H1 (cell line): ENCODE measurements around the gene OR8D4. TPM values are rescaled to one million over a fixed set of nuclear protein-coding genes. Genes with fewer than 3 reads are reported as not detected.

Experiments used
- CTCF ChIA-PET: fragments of 300-600 bp; sonication (Branson Sonifier 250); formaldehyde crosslinking; loops from one replicate; lab custom pipeline; 2021; ENCODE audit not compliant: partially characterized antibody; lab: Charles Lee
- POLR2A ChIA-PET: fragments of 300-600 bp; sonication (Branson Sonifier 250); formaldehyde crosslinking; loops from one replicate; lab custom pipeline; 2021; ENCODE audit warnings: inconsistent platforms; ENCODE audit not compliant: partially characterized antibody; lab: Charles Lee
- DNase-seq, 2 experiments: peaks; one replicate each; pipeline versions ENCODE4 v3.0.0 to v3.0.0-alpha.2; 2010 to 2022; ENCODE audit warnings: low spot score in 2 of 2, low read depth in 1 of 2, mixed read lengths in 1 of 2
- FAIRE-seq: peaks from 2 replicates; lab custom pipeline; 2011; peaks lifted over from hg19 to GRCh38; lab: Jason Lieb, UNC
- H2AFZ ChIP-seq: 2 replicates; pipeline ENCODE4 v1.8.1; 2012; ENCODE audit warnings: low read length, inconsistent platforms
- H2AK5ac ChIP-seq: 2 replicates; pipeline ENCODE4 v1.6.1; 2013; ENCODE audit warnings: low read depth, low read length
- H2BK120ac ChIP-seq: replicated peaks from 2 replicates; pipeline ENCODE3; 2013; ENCODE audit warnings: low read depth, low read length, inconsistent platforms
- H2BK12ac ChIP-seq: 2 replicates; pipeline ENCODE4 v1.6.1; 2013; ENCODE audit warnings: low read depth, low read length
- H2BK15ac ChIP-seq: 2 replicates; pipeline ENCODE4 v1.6.1; 2013; ENCODE audit warnings: low read length
- H2BK20ac ChIP-seq: 2 replicates; pipeline ENCODE4 v1.6.1; 2013; ENCODE audit warnings: low read length
- H2BK5ac ChIP-seq: 2 replicates; pipeline ENCODE4 v1.6.1; 2013; ENCODE audit warnings: low read depth, low read length
- H3K14ac ChIP-seq: 2 replicates; pipeline ENCODE4 v1.6.1; 2013; ENCODE audit warnings: inconsistent platforms; ENCODE audit not compliant: insufficient read length
- H3K18ac ChIP-seq: 2 replicates; pipeline ENCODE4 v1.6.1; 2013; ENCODE audit warnings: low read length; ENCODE audit errors: extremely low read depth
- H3K23ac ChIP-seq: 2 replicates; pipeline ENCODE4 v1.6.1; 2013; ENCODE audit warnings: inconsistent platforms; ENCODE audit not compliant: insufficient read length
- H3K23me2 ChIP-seq: 2 replicates; pipeline ENCODE4 v1.6.1; 2013; ENCODE audit warnings: low read depth, low read length
- H3K27ac ChIP-seq: 2 replicates; pipeline ENCODE4 v1.6.1; 2011; ENCODE audit warnings: low read depth, low read length, inconsistent platforms
- H3K27me3 ChIP-seq, 4 experiments: replicated peaks in 1 of 4; 1 replicate in 1 of 4; 2 replicates in 3 of 4; pipeline versions ENCODE4 v1.6.1 to v1.8.1; 2011 to 2013; ENCODE audit warnings: low read length in 3 of 4, mild to moderate bottlenecking in 3 of 4, inconsistent platforms in 2 of 4, mixed read lengths in 2 of 4, moderate library complexity in 1 of 4; ENCODE audit not compliant: control insufficient read depth in 3 of 4, insufficient read depth in 3 of 4; ENCODE audit errors: extremely low read depth in 1 of 4
- H3K36me3 ChIP-seq, 4 experiments: 2 replicates each; pipeline versions ENCODE4 v1.6.1 to v1.8.1; 2011 to 2013; ENCODE audit warnings: mild to moderate bottlenecking in 4 of 4, low read length in 3 of 4, moderate library complexity in 2 of 4, control low read depth in 1 of 4, inconsistent platforms in 1 of 4; ENCODE audit not compliant: insufficient read depth in 4 of 4, control insufficient read depth in 2 of 4
- H3K4ac ChIP-seq: replicated peaks from 2 replicates; pipeline ENCODE3; 2013; ENCODE audit warnings: low read length, low read depth, mixed read lengths, inconsistent platforms; ENCODE audit not compliant: insufficient read length
- H3K4me1 ChIP-seq, 4 experiments: replicated peaks in 1 of 4; 1 replicate in 1 of 4; 2 replicates in 3 of 4; pipeline versions ENCODE4 v1.6.1 to v1.8.1; 2011 to 2013; ENCODE audit warnings: low read length in 3 of 4, inconsistent platforms in 2 of 4, mixed read lengths in 1 of 4; ENCODE audit not compliant: insufficient read depth in 4 of 4, control insufficient read depth in 3 of 4
- H3K4me2 ChIP-seq, 2 experiments: 2 replicates each; pipeline versions ENCODE4 v1.6.1 to v1.8.1; 2011 to 2013; ENCODE audit warnings: low read depth in 2 of 2, low read length in 2 of 2, control low read depth in 1 of 2, inconsistent platforms in 1 of 2, mild to moderate bottlenecking in 1 of 2; ENCODE audit not compliant: insufficient read depth in 1 of 2
- H3K4me3 ChIP-seq, 4 experiments: fragments of 200-600, 300-600 bp in 1 of 4; sonication (generic), shearing (Covaris generic), sonication (Bioruptor Twin) in 1 of 4; 2 replicates each; pipeline versions ENCODE4 v1.5.1 to v1.8.1; 2011 to 2016; ENCODE audit warnings: low read length in 4 of 4, low read depth in 3 of 4, control low read depth in 2 of 4, inconsistent platforms in 2 of 4, mild to moderate bottlenecking in 2 of 4, mixed read lengths in 1 of 4, moderate library complexity in 1 of 4; ENCODE audit not compliant: insufficient read depth in 2 of 4; ENCODE audit errors: extremely low read depth in 1 of 4
- H3K56ac ChIP-seq: replicated peaks from 2 replicates; pipeline ENCODE3; 2013; ENCODE audit warnings: low read depth, mild to moderate bottlenecking, mixed read lengths, low read length, inconsistent platforms; ENCODE audit not compliant: insufficient read length
- H3K79me1 ChIP-seq: 2 replicates; pipeline ENCODE4 v1.6.1; 2013; ENCODE audit warnings: low read depth, low read length, control low read depth
- H3K79me2 ChIP-seq, 2 experiments: 2 replicates each; pipeline versions ENCODE4 v1.6.1 to v1.8.1; 2012 to 2013; ENCODE audit warnings: low read length in 2 of 2, mild to moderate bottlenecking in 2 of 2, inconsistent platforms in 1 of 2; ENCODE audit not compliant: insufficient read depth in 2 of 2, control insufficient read depth in 1 of 2
- H3K9ac ChIP-seq, 4 experiments: replicated peaks in 1 of 4; 1 replicate in 1 of 4; 2 replicates in 3 of 4; pipeline versions ENCODE4 v1.6.1 to v1.8.1; 2011 to 2013; ENCODE audit warnings: low read depth in 3 of 4, low read length in 3 of 4, control low read depth in 2 of 4, mild to moderate bottlenecking in 2 of 4, moderate library complexity in 2 of 4, inconsistent platforms in 1 of 4; ENCODE audit errors: extremely low read depth in 1 of 4
- H3K9me3 ChIP-seq, 2 experiments: 2 replicates each; pipeline versions ENCODE4 v1.6.1 to v1.8.1; 2012 to 2013; ENCODE audit warnings: mild to moderate bottlenecking in 2 of 2, moderate library complexity in 2 of 2, control low read depth in 1 of 2, inconsistent platforms in 1 of 2, low read depth in 1 of 2, low read length in 1 of 2, mixed read lengths in 1 of 2; ENCODE audit not compliant: insufficient read depth in 2 of 2
- H4K20me1 ChIP-seq, 2 experiments: replicated peaks in 1 of 2; 2 replicates each; pipeline versions ENCODE3 to v1.8.1; 2011 to 2013; ENCODE audit warnings: inconsistent platforms in 2 of 2, low read length in 2 of 2, mild to moderate bottlenecking in 1 of 2; ENCODE audit not compliant: insufficient read depth in 2 of 2, control insufficient read depth in 1 of 2
- H4K5ac ChIP-seq: 2 replicates; pipeline ENCODE4 v1.6.1; 2013; ENCODE audit warnings: low read length, low read depth, mixed read lengths, inconsistent platforms; ENCODE audit not compliant: insufficient read length
- H4K8ac ChIP-seq: 2 replicates; pipeline ENCODE4 v1.8.0; 2013; ENCODE audit warnings: mild to moderate bottlenecking, moderate library complexity, low read length, inconsistent platforms; ENCODE audit not compliant: insufficient read depth; ENCODE audit errors: extremely low read depth
- H4K91ac ChIP-seq: replicated peaks from 2 replicates; pipeline ENCODE3; 2013; ENCODE audit warnings: low read length, mixed read lengths, inconsistent platforms; ENCODE audit not compliant: insufficient read length
- CEBPB ChIP-seq: IDR thresholded peaks from 2 replicates; pipeline ENCODE4 v1.6.1; 2012; ENCODE audit warnings: low read depth, low read length
- KDM4A ChIP-seq: IDR thresholded peaks from one replicate; pipeline ENCODE4 v1.7.1; 2012; ENCODE audit warnings: low read depth, mild to moderate bottlenecking, moderate library complexity, low read length, inconsistent platforms; ENCODE audit not compliant: severe bottlenecking
- KDM5A ChIP-seq: fragments of 200-600 bp; IDR thresholded peaks from 2 replicates; pipeline ENCODE4 v1.7.1; 2012; ENCODE audit warnings: mild to moderate bottlenecking, low read length, inconsistent platforms, mixed read lengths
- SIRT6 ChIP-seq: IDR thresholded peaks from one replicate; pipeline ENCODE4 v1.7.1; 2012; ENCODE audit warnings: low read length, inconsistent platforms
- WGBS, 2 experiments: shearing (Covaris generic) in 1 of 2; methylation state at CpG; one replicate each; pipeline versions ENCODE4 v1.1.6 to v1.1.7; 2013 to 2015; ENCODE audit warnings: low lambda C conversion rate in 2 of 2, mixed read lengths in 2 of 2, inconsistent platforms in 1 of 2, low coverage in 1 of 2, missing lambda C conversion rate in 1 of 2; ENCODE audit not compliant: insufficient replicate concordance in 2 of 2, insufficient coverage in 1 of 2, insufficient read length in 1 of 2; ENCODE audit errors: extremely low coverage in 1 of 2, missing lambda C conversion rate in 1 of 2; 5-methylcytosine and 5-hydroxymethylcytosine counted together
- polyA plus RNA-seq, 7 experiments: library from polyadenylated mRNA; depleted of rRNA in 3 of 7; stranded (reverse) in 5 of 7; unstranded in 2 of 7; fragments of >200 nt in 5 of 7; fragments of 200-250 nt in 2 of 7; gene quantifications; 1 replicate in 5 of 7; 2 replicates in 1 of 7; 4 replicates in 1 of 7; pipeline versions ENCODE4 v1.2.1 to v1.2.3, GENCODE V29; 2011 to 2013; ENCODE audit warnings: missing spikeins in 2 of 7, mixed read lengths in 2 of 7
- total RNA-seq: library from RNA; stranded (reverse); fragmentation: NEBNext Ultra II Directional; extraction: Animal tissue kit (Norgen Biotek cat#: 25700); gene quantifications from 2 replicates; pipeline ENCODE4 v1.2.1, GENCODE V29; 2021

Gene OR8D4
- total and polyA plus RNA-seq, 2 of the 8 experiments (the other 6 are each of a cell fraction or from before 2014, with no cell fraction given): not detected

GRCh38 chr11:123859731-123860130 is 42.2 kb upstream of the OR8D4 start:
- Histone ChIP-seq H2AFZ (no peak overlapping the region), H4K91ac (no peak overlapping the region), H3K79me1 (no peaks in the 10 kb centered on the region), H3K4me2 (no peak overlapping the region), H2BK5ac (no peak overlapping the region), H3K56ac (no peak overlapping the region), H3K79me2 (no peaks in the 10 kb centered on the region), H3K36me3 (no peaks in the 10 kb centered on the region), H3K4ac (no peak overlapping the region), H2BK15ac (no peak overlapping the region), H2BK12ac (no peak overlapping the region), H3K27ac (no peak overlapping the region), H2BK120ac (no peak overlapping the region), H3K14ac (no peak overlapping the region), H3K27me3 (no peaks in the 10 kb centered on the region), H4K5ac (no peak overlapping the region), H3K9me3 (0 out of 4 replicates have a peak, but pooled peaks cover 5 to 6% of the 10 kb centered on the region in 2 experiments), H3K18ac (no peak overlapping the region), H2AK5ac (no peak overlapping the region), H3K23me2 (no peaks in the 10 kb centered on the region), H3K4me1 (peaks cover 0 to 10% (median 9%) of the 10 kb centered on the region in 4 experiments; a peak in 4 of 7 replicates), H4K8ac (no peak overlapping the region), H3K4me3 (no peak overlapping the region), H3K9ac (no peak overlapping the region), H2BK20ac (no peak overlapping the region), H3K23ac (no peak overlapping the region), H4K20me1 (no peaks in the 10 kb centered on the region)
- CTCF ChIA-PET: no interaction called here
- DNase-seq (no peak), FAIRE-seq (no peak)
- TF ChIP-seq KDM4A: no peak
- no peak for TF ChIP-seq SIRT6
- no peak for TF ChIP-seq KDM5A
- TF ChIP-seq CEBPB: no peak
- POLR2A ChIA-PET: no interaction called here
- 30% methylated on average over 2 of the region's 2 CpGs; no CpG with 5 or more reads in 1 of the 2 experiments for WGBS, 2 experiments
